ENCODE measurements around the gene SLITRK4.

The SLITRK4 gene

GRCh38 chrX:143623657-143624056 lies 12.2 kb downstream of the SLITRK4 start:
- H3K4me3 ChIP-seq (ENCODE audit: low read length) = no peak overlapping the region

GRCh38 chrX:143621276-143621675 lies 14.6 kb downstream of the SLITRK4 start:
- TF ChIP-seq ZNF274 (IDR thresholded peaks at IDR 0.05; ENCODE audit: low read depth, low read length) = no peak
- no peak overlapping the region for H3K4me3 ChIP-seq (ENCODE audit: low read length)

More at GRCh38 chrX:143623657-143624056, 12.2 kb downstream of the SLITRK4 start:
- no peak for TF ChIP-seq ZNF274 (IDR thresholded peaks at IDR 0.05; ENCODE audit: low read depth, low read length)

GRCh38 chrX:143615851-143616250 lies 20.1 kb downstream of the SLITRK4 start:
- TF ChIP-seq ZNF274 (IDR thresholded peaks at IDR 0.05; ENCODE audit: low read depth, low read length) = no peak
- H3K4me3 ChIP-seq (ENCODE audit: low read length) = no peak overlapping the region

- no peak overlapping the region for H3K4me3 ChIP-seq (ENCODE audit: low read length)
- no peak for TF ChIP-seq ZNF274 (IDR thresholded peaks at IDR 0.05; ENCODE audit: low read depth, low read length)
Observed at GRCh38 chrX:143601809-143602208, 34.1 kb downstream of the SLITRK4 start.

- no peak overlapping the region for H3K4me3 ChIP-seq (ENCODE audit: low read length)
- no peak for TF ChIP-seq ZNF274 (IDR thresholded peaks at IDR 0.05; ENCODE audit: low read depth, low read length)
Observed at GRCh38 chrX:143581240-143581639, 54.7 kb downstream of the SLITRK4 start.

GRCh38 chrX:143580266-143580665 lies 55.6 kb downstream of the SLITRK4 start:
- H3K4me3 ChIP-seq (ENCODE audit: low read length) = no peak overlapping the region
- no peak for TF ChIP-seq ZNF274 (IDR thresholded peaks at IDR 0.05; ENCODE audit: low read depth, low read length)

Data from GM08714 (cell line).